HCT116 (cell line): ENCODE data around the gene LEKR1. TPM values are rescaled to one million over a fixed set of nuclear protein-coding genes. Genes with fewer than 3 reads are reported as not detected.
"Not testable (repeated sequence)": the region's sequence is repeated elsewhere in the genome, so short reads cannot be mapped to it uniquely, and the experiment has no call there.

Source experiments
- ATAC-seq: fragments of 200-7000 bp; cut with Tn5 transposase; 2 replicates; pipeline ENCODE4 v1.9.1; 2020; ENCODE audit warnings: mild to moderate bottlenecking, moderate library complexity
- BruUV-seq: library from RNA; stranded (reverse); fragments of 400-500 nt; replicated peaks from 2 replicates; lab custom pipeline; 2021; lab: Mats Ljungman, UMichigan
- CTCF ChIA-PET: fragments of 300-600 bp; sonication (Branson Sonifier 250); formaldehyde crosslinking; loops from one replicate; lab custom pipeline; 2021; ENCODE audit warnings: antibody characterized with exemption; lab: Charles Lee
- POLR2A ChIA-PET: fragments of 300-600, 350-600 bp; sonication (Branson Sonifier 250); formaldehyde crosslinking; loops from one replicate; lab custom pipeline; 2021; ENCODE audit warnings: antibody characterized with exemption; lab: Charles Lee
- RAD21 ChIA-PET, 2 experiments: fragments of 300-600 bp; sonication (Branson Sonifier 250); formaldehyde crosslinking; loops; one replicate each; lab custom pipeline; 2023; ENCODE audit warnings: low total read pairs in 2 of 2; ENCODE audit not compliant: uncharacterized antibody in 2 of 2, unreplicated experiment in 2 of 2, low non-redundant PET in 1 of 2; lab: Charles Lee
- DNase-seq: peaks from one replicate; pipeline ENCODE4 v3.0.0-alpha.2; 2010; ENCODE audit warnings: low read depth, low spot score
- H2AFZ ChIP-seq: fragments of 200-600 bp; shearing (Covaris generic), sonication (generic); 2 replicates; pipeline ENCODE4 v1.6.1; 2017; ENCODE audit warnings: low read depth, mixed run types, mixed read lengths, antibody characterized with exemption, low read length; ENCODE audit not compliant: poor library complexity, severe bottlenecking
- H3K27ac ChIP-seq: 2 replicates; pipeline ENCODE4 v1.5.1; 2012; ENCODE audit warnings: low read depth, low read length
- H3K27me3 ChIP-seq: fragments of 200-600 bp; sonication (generic); 2 replicates; pipeline ENCODE4 v1.6.1; 2016; ENCODE audit warnings: mixed run types, low read length, mixed read lengths; ENCODE audit not compliant: insufficient read depth
- H3K36me3 ChIP-seq, 2 experiments: fragments of 200-500 bp in 1 of 2; fragments of 200-600 bp in 1 of 2; sonication (Bioruptor generic) in 1 of 2; sonication (generic) in 1 of 2; 2 replicates each; pipeline versions ENCODE4 v1.5.1 to v1.6.1; 2014 to 2016; ENCODE audit warnings: low read length in 2 of 2, inconsistent platforms in 1 of 2, mixed read lengths in 1 of 2, mixed run types in 1 of 2; ENCODE audit not compliant: insufficient read depth in 2 of 2, control insufficient read depth in 1 of 2
- H3K4me1 ChIP-seq, 2 experiments: fragments of 200-600 bp in 1 of 2; sonication (generic) in 1 of 2; 2 replicates each; pipeline versions ENCODE4 v1.5.1 to v1.6.1; 2012 to 2017; ENCODE audit warnings: low read length in 2 of 2, inconsistent platforms in 1 of 2, mild to moderate bottlenecking in 1 of 2, mixed read lengths in 1 of 2, mixed run types in 1 of 2, moderate library complexity in 1 of 2; ENCODE audit not compliant: insufficient read depth in 2 of 2, control insufficient read depth in 1 of 2
- H3K4me2 ChIP-seq: fragments of 200-600 bp; sonication (generic); 2 replicates; pipeline ENCODE4 v1.6.1; 2017; ENCODE audit warnings: mixed run types, low read length, mixed read lengths
- H3K4me3 ChIP-seq, 2 experiments: fragments of 200-600 bp in 1 of 2; sonication (generic) in 1 of 2; replicated peaks in 1 of 2; 2 replicates each; pipeline ENCODE4 v1.5.1; 2011 to 2016; ENCODE audit warnings: low read length in 2 of 2, control low read depth in 1 of 2, low read depth in 1 of 2, mild to moderate bottlenecking in 1 of 2, mixed read lengths in 1 of 2, mixed run types in 1 of 2
- H3K79me2 ChIP-seq: fragments of 200-600 bp; sonication (generic); 2 replicates; pipeline ENCODE4 v1.6.1; 2017; ENCODE audit warnings: mild to moderate bottlenecking, mixed run types, low read length, moderate library complexity, mixed read lengths; ENCODE audit not compliant: insufficient read depth
- H3K9ac ChIP-seq: fragments of 200-600 bp; sonication (generic); 2 replicates; pipeline ENCODE4 v1.6.1; 2016; ENCODE audit warnings: low read length, mixed read lengths
- H3K9me2 ChIP-seq: fragments of 200-600 bp; sonication (generic), shearing (Covaris generic); 2 replicates; pipeline ENCODE4 v1.6.1; 2017; ENCODE audit warnings: mixed run types, mild to moderate bottlenecking, moderate library complexity; ENCODE audit not compliant: insufficient read depth
- H3K9me3 ChIP-seq, 2 experiments: fragments of 200-500 bp in 1 of 2; fragments of 200-600 bp in 1 of 2; sonication (Bioruptor generic) in 1 of 2; sonication (generic) in 1 of 2; 2 replicates each; pipeline ENCODE4 v1.6.1; 2014 to 2017; ENCODE audit warnings: low read length in 2 of 2, mixed read lengths in 2 of 2, inconsistent platforms in 1 of 2, low read depth in 1 of 2, mild to moderate bottlenecking in 1 of 2, mixed run types in 1 of 2, moderate library complexity in 1 of 2; ENCODE audit not compliant: control insufficient read depth in 1 of 2, insufficient read depth in 1 of 2
- H4K20me1 ChIP-seq: fragments of 200-600 bp; sonication (generic), shearing (Covaris generic); 2 replicates; pipeline ENCODE4 v1.6.1; 2017; ENCODE audit warnings: mixed run types, mild to moderate bottlenecking, moderate library complexity; ENCODE audit not compliant: insufficient read depth
- CEBPB ChIP-seq: IDR thresholded peaks from 2 replicates; pipeline ENCODE4 v1.6.1; 2012; ENCODE audit warnings: low read depth
- EGR1 ChIP-seq: IDR thresholded peaks from 2 replicates; pipeline ENCODE4 v1.6.1; 2012; ENCODE audit warnings: low read depth
- EZH2 ChIP-seq: fragments of 200-600 bp; sonication (generic); IDR thresholded peaks from 2 replicates; pipeline ENCODE4 v1.6.1; 2017; ENCODE audit warnings: antibody characterized with exemption, mixed run types
- FOSL1 ChIP-seq: IDR thresholded peaks from 2 replicates; pipeline ENCODE4 v1.6.1; 2012; ENCODE audit warnings: low read depth
- JUND ChIP-seq: IDR thresholded peaks from 2 replicates; pipeline ENCODE4 v1.6.1; 2012
- POLR2A ChIP-seq: IDR thresholded peaks from 2 replicates; pipeline ENCODE4 v1.7.0; 2011; ENCODE audit warnings: borderline replicate concordance; ENCODE audit not compliant: insufficient read depth, insufficient read length; ENCODE audit errors: extremely low read depth
- POLR2AphosphoS5 ChIP-seq: IDR thresholded peaks from 2 replicates; pipeline ENCODE4 v1.6.1; 2011; ENCODE audit warnings: mild to moderate bottlenecking, low read depth, low read length, moderate library complexity
- RAD21 ChIP-seq: IDR thresholded peaks from 2 replicates; pipeline ENCODE4 v1.6.1; 2012; ENCODE audit warnings: low read depth, mild to moderate bottlenecking
- SIN3A ChIP-seq: IDR thresholded peaks from 2 replicates; pipeline ENCODE4 v1.6.1; 2012; ENCODE audit warnings: low read depth
- SRF ChIP-seq: IDR thresholded peaks from 2 replicates; pipeline ENCODE4 v1.6.1; 2012; ENCODE audit warnings: low read depth
- TCF7L2 ChIP-seq: IDR thresholded peaks from 2 replicates; pipeline ENCODE4 v1.7.0; 2011; ENCODE audit warnings: borderline replicate concordance, inconsistent platforms; ENCODE audit not compliant: insufficient read depth, insufficient read length; ENCODE audit errors: extremely low read depth
- ZFX ChIP-seq: fragments of 450-650 bp; IDR thresholded peaks from 2 replicates; pipeline ENCODE4 v1.6.1; 2017
- intact Hi-C: fragments of 100-400 bp; cut with micrococcal nuclease; formaldehyde crosslinking; loops from 2 replicates; pipeline ENCODE4 v1.10.0; 2022
- total RNA-seq: library from RNA; stranded (reverse); gene quantifications from one replicate; pipeline ENCODE4 v1.2.1, GENCODE V29; 2021; ENCODE audit not compliant: unreplicated experiment
- TF ChIP-seq, protein P1 (sequence below): IDR thresholded peaks from 2 replicates; pipeline ENCODE4 v1.6.1; 2012
- TF ChIP-seq, protein P2 (sequence below): IDR thresholded peaks from 2 replicates; pipeline ENCODE4 v1.6.1; 2011; ENCODE audit warnings: mild to moderate bottlenecking, low read length, moderate library complexity; ENCODE audit not compliant: insufficient replicate concordance; ENCODE audit errors: extremely low read depth
- TF ChIP-seq, protein P3 (sequence below): IDR thresholded peaks from 2 replicates; pipeline ENCODE4 v1.6.1; 2012

The LEKR1 gene
- total RNA-seq, 1 experiment from 2014 or later, result 2.1 TPM

- Histone ChIP-seq H3K9me2 (no peaks in the 10 kb centered on the region), H3K4me1 (peaks cover 0 to 5% of the 10 kb centered on the region in 2 experiments; a peak in 1 of 4 replicates), H3K4me2 (no peak overlapping the region), H3K27ac (no peak overlapping the region), H3K9ac (no peak overlapping the region), H3K79me2 (no peaks in the 10 kb centered on the region), H4K20me1 (no peaks in the 10 kb centered on the region), H3K4me3 (no peak overlapping the region), H3K9me3 (no peaks in the 10 kb centered on the region), H3K36me3 (no peaks in the 10 kb centered on the region), H2AFZ (no peak overlapping the region), H3K27me3 (no peaks in the 10 kb centered on the region)
- no TSS peak for BruUV-seq
- ChIA-PET CTCF (no interaction called here), POLR2A (no interaction called here), RAD21 (no interaction called here)
- ATAC-seq (no peak), DNase-seq (peak; percentile 7)
- intact Hi-C loops, result no loop called here
- no peak for TF ChIP-seq EZH2
- no peak for TF ChIP-seq ZFX
- no peak for TF ChIP-seq RAD21
- TF ChIP-seq FOSL1, result no peak; the same call in 1 of the 2 replicates
- no peak for TF ChIP-seq TCF7L2
- no peak for TF ChIP-seq EGR1
- TF ChIP-seq, protein P1, sequence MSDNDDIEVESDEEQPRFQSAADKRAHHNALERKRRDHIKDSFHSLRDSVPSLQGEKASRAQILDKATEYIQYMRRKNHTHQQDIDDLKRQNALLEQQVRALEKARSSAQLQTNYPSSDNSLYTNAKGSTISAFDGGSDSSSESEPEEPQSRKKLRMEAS, result no peak
- TF ChIP-seq SIN3A, result no peak
- no peak for TF ChIP-seq POLR2A
- no peak for TF ChIP-seq POLR2AphosphoS5
- TF ChIP-seq SRF, result no peak
- TF ChIP-seq, protein P2, sequence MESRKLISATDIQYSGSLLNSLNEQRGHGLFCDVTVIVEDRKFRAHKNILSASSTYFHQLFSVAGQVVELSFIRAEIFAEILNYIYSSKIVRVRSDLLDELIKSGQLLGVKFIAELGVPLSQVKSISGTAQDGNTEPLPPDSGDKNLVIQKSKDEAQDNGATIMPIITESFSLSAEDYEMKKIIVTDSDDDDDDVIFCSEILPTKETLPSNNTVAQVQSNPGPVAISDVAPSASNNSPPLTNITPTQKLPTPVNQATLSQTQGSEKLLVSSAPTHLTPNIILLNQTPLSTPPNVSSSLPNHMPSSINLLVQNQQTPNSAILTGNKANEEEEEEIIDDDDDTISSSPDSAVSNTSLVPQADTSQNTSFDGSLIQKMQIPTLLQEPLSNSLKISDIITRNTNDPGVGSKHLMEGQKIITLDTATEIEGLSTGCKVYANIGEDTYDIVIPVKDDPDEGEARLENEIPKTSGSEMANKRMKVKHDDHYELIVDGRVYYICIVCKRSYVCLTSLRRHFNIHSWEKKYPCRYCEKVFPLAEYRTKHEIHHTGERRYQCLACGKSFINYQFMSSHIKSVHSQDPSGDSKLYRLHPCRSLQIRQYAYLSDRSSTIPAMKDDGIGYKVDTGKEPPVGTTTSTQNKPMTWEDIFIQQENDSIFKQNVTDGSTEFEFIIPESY, result no peak
- TF ChIP-seq, protein P3, sequence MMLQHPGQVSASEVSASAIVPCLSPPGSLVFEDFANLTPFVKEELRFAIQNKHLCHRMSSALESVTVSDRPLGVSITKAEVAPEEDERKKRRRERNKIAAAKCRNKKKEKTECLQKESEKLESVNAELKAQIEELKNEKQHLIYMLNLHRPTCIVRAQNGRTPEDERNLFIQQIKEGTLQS, result no peak
- TF ChIP-seq CEBPB, result no peak
- no peak for TF ChIP-seq JUND
Measured at GRCh38 chr3:156892701-156893100, 66.5 kb downstream of the LEKR1 start.

DNA sequence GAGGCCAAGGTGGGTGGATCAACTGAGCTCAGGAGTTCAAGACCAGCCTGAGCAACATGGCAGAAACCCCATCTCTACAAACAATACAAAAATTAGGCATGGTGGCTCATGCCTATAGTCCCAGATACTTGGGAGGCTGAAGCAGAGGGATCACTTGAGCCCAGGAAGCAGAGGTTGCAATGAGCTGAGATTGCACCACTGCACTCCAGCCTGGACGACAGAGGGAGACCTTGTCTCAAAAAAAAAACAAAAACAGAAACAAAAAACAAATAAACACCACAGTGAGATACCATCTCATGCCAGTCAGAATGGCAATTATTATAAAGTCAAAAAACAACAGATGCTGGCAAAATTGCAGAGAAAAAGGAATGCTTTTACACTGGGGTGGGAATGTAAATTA is 69.2 kb downstream of the LEKR1 start:
- H3K79me2 ChIP-seq, POLR2A ChIA-PET, H3K4me3 ChIP-seq, H3K9me3 ChIP-seq, H2AFZ ChIP-seq, CTCF ChIA-PET, ATAC-seq, H3K4me2 ChIP-seq, DNase-seq, H4K20me1 ChIP-seq, BruUV-seq, intact Hi-C loops, H3K27me3 ChIP-seq, RAD21 ChIA-PET, H3K36me3 ChIP-seq, H3K4me1 ChIP-seq, H3K9ac ChIP-seq, H3K9me2 ChIP-seq, H3K27ac ChIP-seq: not testable (repeated sequence)

DNA sequence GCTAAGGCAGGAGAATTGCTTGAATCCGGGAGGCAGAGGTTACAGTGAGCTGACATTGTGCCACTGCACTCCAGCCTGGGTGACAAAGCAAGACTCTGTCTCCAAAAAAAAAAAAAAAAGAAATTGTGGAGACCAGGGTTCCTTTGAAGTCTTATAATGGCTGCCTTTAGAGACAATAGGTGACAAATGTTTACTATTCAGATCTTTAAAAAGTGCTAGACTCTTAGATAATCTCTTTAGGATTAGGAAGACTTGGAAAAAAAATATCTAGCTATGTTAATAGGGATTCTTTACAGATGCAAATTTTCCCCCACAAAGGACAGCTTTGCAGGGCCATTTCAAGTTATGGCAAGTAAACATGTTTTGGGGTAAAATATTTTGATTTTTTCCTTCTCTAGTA is 71.7 kb downstream of the LEKR1 start:
- BruUV-seq, H3K4me3 ChIP-seq, H3K9me2 ChIP-seq, DNase-seq, H3K36me3 ChIP-seq, CTCF ChIA-PET, H3K27me3 ChIP-seq, intact Hi-C loops, H3K9me3 ChIP-seq, H3K79me2 ChIP-seq, H3K9ac ChIP-seq, H3K4me1 ChIP-seq, H2AFZ ChIP-seq, H4K20me1 ChIP-seq, ATAC-seq, H3K4me2 ChIP-seq, H3K27ac ChIP-seq, RAD21 ChIA-PET, POLR2A ChIA-PET: not testable (repeated sequence)
